Measurements from ENCODE around the gene CRTC1. TPM values are rescaled to one million over a fixed set of nuclear protein-coding genes. Genes with fewer than 3 reads are reported as not detected.

CRTC1 gene
- total RNA-seq, 2 donors from 2014 or later: 4.9 to 6.5 TPM

DNA sequence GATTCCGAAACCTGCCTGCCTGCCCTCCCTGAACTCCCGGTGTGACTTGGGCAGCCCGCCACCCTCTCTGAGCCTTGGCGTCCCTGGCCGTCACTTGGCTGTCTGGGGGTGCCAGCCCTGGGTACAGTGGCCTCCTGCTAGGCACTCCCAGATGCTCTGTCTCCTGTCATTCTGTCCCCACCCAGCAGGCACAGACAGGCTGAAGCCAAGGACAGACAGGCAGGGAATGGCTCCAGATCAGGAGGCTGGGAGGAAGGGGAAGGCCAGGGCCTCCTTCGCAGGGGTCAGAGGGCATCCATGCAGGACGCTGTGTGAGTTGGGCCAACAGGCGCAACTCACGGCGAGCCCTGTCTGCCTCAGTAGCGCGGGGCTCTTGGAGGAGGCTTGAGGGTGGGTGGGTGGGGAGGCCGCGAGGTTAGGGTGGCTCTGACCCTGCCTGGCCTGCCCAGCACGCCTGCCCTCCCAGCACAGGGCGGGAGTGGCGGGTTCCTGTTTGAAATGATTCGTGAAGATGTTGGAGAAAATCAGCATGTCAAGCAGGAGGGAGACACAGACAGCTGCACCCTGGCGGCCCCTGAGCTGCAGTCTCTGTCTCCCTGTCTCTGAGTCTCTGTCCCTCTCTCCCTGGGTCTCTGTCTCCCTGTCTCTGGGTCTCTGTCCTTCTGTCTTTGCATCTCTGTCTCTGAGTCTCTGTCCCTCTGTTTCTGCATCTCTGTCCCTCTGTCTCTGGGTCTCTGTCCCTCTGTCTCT, 27.0 kb upstream of the CRTC1 start:
- no peak for ATAC-seq

GRCh38 chr19:18657590-18658365, 25.7 kb upstream of the CRTC1 start:
- Histone ChIP-seq H3K4me3 (no peak overlapping the region), H3K4me1 (no peaks in the 10 kb centered on the region), H3K27ac (peak overlapping the region in 1 of 4 donors; percentile 73), H3K9me3 (no peaks in the 10 kb centered on the region), H3K36me3 (replicated peaks in 1 of 2; ENCODE audit: insufficient read depth in 1 of 2, low read depth in 2 of 2) (no peaks in the 10 kb centered on the region), H3K27me3 (no peaks in the 10 kb centered on the region)
- DNase-seq (peak; percentile 30 to 49 (median 34)), ATAC-seq (peak; percentile 31)
- TF ChIP-seq, protein P1, sequence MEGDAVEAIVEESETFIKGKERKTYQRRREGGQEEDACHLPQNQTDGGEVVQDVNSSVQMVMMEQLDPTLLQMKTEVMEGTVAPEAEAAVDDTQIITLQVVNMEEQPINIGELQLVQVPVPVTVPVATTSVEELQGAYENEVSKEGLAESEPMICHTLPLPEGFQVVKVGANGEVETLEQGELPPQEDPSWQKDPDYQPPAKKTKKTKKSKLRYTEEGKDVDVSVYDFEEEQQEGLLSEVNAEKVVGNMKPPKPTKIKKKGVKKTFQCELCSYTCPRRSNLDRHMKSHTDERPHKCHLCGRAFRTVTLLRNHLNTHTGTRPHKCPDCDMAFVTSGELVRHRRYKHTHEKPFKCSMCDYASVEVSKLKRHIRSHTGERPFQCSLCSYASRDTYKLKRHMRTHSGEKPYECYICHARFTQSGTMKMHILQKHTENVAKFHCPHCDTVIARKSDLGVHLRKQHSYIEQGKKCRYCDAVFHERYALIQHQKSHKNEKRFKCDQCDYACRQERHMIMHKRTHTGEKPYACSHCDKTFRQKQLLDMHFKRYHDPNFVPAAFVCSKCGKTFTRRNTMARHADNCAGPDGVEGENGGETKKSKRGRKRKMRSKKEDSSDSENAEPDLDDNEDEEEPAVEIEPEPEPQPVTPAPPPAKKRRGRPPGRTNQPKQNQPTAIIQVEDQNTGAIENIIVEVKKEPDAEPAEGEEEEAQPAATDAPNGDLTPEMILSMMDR (IDR thresholded peaks at IDR 0.05): no peak
- no peak for TF ChIP-seq POLR2A (IDR thresholded peaks at IDR 0.05)
- intact Hi-C loops (cut with DNase I): no loop called here
- 76 to 80% methylated on average over 18 to 20 of the region's 20 CpGs for WGBS, 2 donors

More for the DNA sequence above, 27.0 kb upstream of the CRTC1 start:
- H3K27ac ChIP-seq: no peak overlapping the region
- intact Hi-C loops (cut with DNase I): no loop called here
- no peaks in the 10 kb centered on the region for H3K27me3 ChIP-seq
- TF ChIP-seq POLR2A (IDR thresholded peaks at IDR 0.05): no peak
- TF ChIP-seq, protein P1 (IDR thresholded peaks at IDR 0.05): no peak
- DNase-seq: no peak
- no peaks in the 10 kb centered on the region for H3K4me1 ChIP-seq
- WGBS, 2 donors: 78 to 93% methylated on average over 13 to 19 of the region's 19 CpGs
- no peak overlapping the region for H3K4me3 ChIP-seq
- H3K36me3 ChIP-seq (replicated peaks in 1 of 2; ENCODE audit: insufficient read depth in 1 of 2, low read depth in 2 of 2): no peaks in the 10 kb centered on the region
- no peaks in the 10 kb centered on the region for H3K9me3 ChIP-seq

GRCh38 chr19:18658366-18658855, 25.1 kb upstream of the CRTC1 start:
- TF ChIP-seq POLR2A (IDR thresholded peaks at IDR 0.05): no peak
- TF ChIP-seq, protein P1 (IDR thresholded peaks at IDR 0.05): no peak
- no peaks in the 10 kb centered on the region for H3K4me1 ChIP-seq
- H3K4me3 ChIP-seq: no peak overlapping the region
- peak overlapping the region in 1 of 4 donors; percentile 73 for H3K27ac ChIP-seq
- ATAC-seq: no peak
- DNase-seq: no peak
- no peaks in the 10 kb centered on the region for H3K27me3 ChIP-seq
- no peaks in the 10 kb centered on the region for H3K36me3 ChIP-seq (replicated peaks in 1 of 2; ENCODE audit: insufficient read depth in 1 of 2, low read depth in 2 of 2)
- no peaks in the 10 kb centered on the region for H3K9me3 ChIP-seq
- intact Hi-C loops (cut with DNase I): no loop called here
- 80 to 85% methylated on average over 4 of the region's 4 CpGs for WGBS, 2 donors

DNA sequence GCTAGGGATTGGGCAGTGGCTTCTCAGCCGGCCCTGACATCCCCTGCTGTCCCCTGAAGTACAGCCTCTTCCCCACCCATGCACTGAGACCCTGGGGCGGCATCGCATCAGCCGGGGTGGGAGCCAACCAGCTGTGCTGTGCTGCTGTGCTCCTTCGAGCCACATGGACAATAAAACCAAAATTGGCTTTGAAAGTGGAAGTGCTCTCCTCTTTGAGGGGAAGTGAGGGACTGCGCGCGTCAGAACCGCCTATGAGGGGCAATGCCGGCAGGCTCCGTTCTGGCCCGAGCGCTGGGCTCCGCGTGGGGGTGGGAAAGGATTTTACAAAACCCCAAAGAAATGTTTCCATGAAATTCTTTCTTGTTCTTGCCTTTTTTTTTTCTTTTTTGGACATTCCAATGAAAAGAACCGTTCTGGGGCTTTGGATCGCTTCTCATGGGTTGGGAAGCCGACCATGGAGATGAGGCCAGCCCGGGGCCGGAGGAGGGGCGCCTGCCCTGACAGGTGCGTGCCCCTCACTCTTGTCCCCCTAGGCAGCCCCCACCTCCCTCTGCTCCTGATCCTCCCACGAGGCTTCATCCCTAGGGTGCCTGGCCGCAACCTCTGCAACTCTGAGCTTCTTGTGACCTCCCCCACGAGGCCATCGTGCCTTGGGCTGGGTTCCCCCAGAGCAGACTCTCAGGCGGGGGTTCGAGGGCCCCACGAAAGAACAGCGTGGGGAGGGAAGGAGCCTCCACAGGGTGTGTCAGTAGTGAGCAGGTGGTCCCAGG, 24.0 kb upstream of the CRTC1 start:
- peak in 1 of 4 donors; percentile 31 for DNase-seq
- no peaks in the 10 kb centered on the region for H3K36me3 ChIP-seq (replicated peaks in 1 of 2; ENCODE audit: insufficient read depth in 1 of 2, low read depth in 2 of 2)
- H3K4me1 ChIP-seq: no peaks in the 10 kb centered on the region
- TF ChIP-seq, protein P1 (IDR thresholded peaks at IDR 0.05): no peak
- peak in 2 of 3 donors; percentile 9 to 17 for TF ChIP-seq POLR2A (IDR thresholded peaks at IDR 0.05)
- peak overlapping the region in 3 of 4 donors; percentile 39 to 73 (median 55) for H3K27ac ChIP-seq
- no peaks in the 10 kb centered on the region for H3K9me3 ChIP-seq
- 72 to 83% methylated on average over 28 to 30 of the region's 30 CpGs for WGBS, 2 donors
- no peak overlapping the region for H3K4me3 ChIP-seq
- ATAC-seq: peak; percentile 11
- H3K27me3 ChIP-seq: no peaks in the 10 kb centered on the region
- intact Hi-C loops (cut with DNase I): no loop called here

Measured in body of pancreas (tissue), 4 donors.